ENCODE data around the gene CDH4. TPM values are rescaled to one million over a fixed set of nuclear protein-coding genes. Genes with fewer than 3 reads are reported as not detected.

The CDH4 gene
- total RNA-seq, 1 experiment from 2014 or later, result not detected

- Histone ChIP-seq H3K4me2 (no peak overlapping the region), H3K9me3 (ENCODE audit: insufficient read depth, low read depth) (no peaks in the 10 kb centered on the region), H3K79me2 (ENCODE audit: low read depth) (no peaks in the 10 kb centered on the region), H3K27me3 (ENCODE audit: insufficient read depth, low read depth) (peaks cover 100% of the 10 kb centered on the region), H3K36me3 (ENCODE audit: low read depth) (no peaks in the 10 kb centered on the region), H4K20me1 (ENCODE audit: insufficient read depth) (no peaks in the 10 kb centered on the region), H3K27ac (no peak overlapping the region), H3K4me1 (replicated peaks; ENCODE audit: insufficient read depth) (no peaks in the 10 kb centered on the region), H2AFZ (no peak overlapping the region), H3K4me3 (no peak overlapping the region), H3K9me2 (ENCODE audit: insufficient read depth) (no peaks in the 10 kb centered on the region), H3F3A (ENCODE audit: insufficient read depth, low read depth) (no peaks in the 10 kb centered on the region)
- BruUV-seq (replicated peaks), result no TSS peak
- TF ChIP-seq, protein P1, sequence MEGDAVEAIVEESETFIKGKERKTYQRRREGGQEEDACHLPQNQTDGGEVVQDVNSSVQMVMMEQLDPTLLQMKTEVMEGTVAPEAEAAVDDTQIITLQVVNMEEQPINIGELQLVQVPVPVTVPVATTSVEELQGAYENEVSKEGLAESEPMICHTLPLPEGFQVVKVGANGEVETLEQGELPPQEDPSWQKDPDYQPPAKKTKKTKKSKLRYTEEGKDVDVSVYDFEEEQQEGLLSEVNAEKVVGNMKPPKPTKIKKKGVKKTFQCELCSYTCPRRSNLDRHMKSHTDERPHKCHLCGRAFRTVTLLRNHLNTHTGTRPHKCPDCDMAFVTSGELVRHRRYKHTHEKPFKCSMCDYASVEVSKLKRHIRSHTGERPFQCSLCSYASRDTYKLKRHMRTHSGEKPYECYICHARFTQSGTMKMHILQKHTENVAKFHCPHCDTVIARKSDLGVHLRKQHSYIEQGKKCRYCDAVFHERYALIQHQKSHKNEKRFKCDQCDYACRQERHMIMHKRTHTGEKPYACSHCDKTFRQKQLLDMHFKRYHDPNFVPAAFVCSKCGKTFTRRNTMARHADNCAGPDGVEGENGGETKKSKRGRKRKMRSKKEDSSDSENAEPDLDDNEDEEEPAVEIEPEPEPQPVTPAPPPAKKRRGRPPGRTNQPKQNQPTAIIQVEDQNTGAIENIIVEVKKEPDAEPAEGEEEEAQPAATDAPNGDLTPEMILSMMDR (conservative IDR thresholded peaks at IDR 0.05), result no peak
- no peak for TF ChIP-seq EZH2 (IDR thresholded peaks at IDR 0.05; ENCODE audit: low read depth)
- intact Hi-C loops (cut with micrococcal nuclease; ENCODE audit: unreplicated experiment), result no loop called here
- DNase-seq, result no peak
- CTCF ChIA-PET, result no interaction called here
- POLR2A ChIA-PET (ENCODE audit: unreplicated experiment), result no interaction called here
These were observed 51.2 kb downstream of the CDH4 start for GRCh38 chr20:61303217-61303616.

DNA sequence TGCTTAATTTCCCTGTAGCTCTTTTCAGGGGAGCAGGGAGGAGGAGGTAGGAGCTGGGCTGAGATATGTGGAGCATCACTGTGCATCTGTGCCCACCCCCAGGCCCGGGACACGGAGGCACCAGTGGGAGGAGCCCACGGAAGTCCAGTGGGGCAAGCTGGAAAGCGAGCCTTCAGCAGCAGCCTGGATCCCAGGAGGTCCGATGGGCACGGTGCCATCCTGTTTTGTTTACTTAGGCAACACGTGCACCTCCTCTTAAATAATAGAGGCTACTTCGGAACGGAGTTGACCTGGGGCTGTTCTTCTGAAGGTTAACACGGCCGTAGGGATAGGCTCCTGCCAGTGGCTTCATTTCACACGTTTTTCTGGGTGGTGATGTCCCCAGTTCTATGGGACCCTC, 51.6 kb downstream of the CDH4 start:
- BruUV-seq (replicated peaks), result no TSS peak
- H4K20me1 ChIP-seq (ENCODE audit: insufficient read depth), result no peaks in the 10 kb centered on the region
- no peak overlapping the region for H3K4me3 ChIP-seq
- peaks cover 100% of the 10 kb centered on the region for H3K27me3 ChIP-seq (ENCODE audit: insufficient read depth, low read depth)
- H3K4me1 ChIP-seq (replicated peaks; ENCODE audit: insufficient read depth), result no peaks in the 10 kb centered on the region
- no peaks in the 10 kb centered on the region for H3K9me3 ChIP-seq (ENCODE audit: insufficient read depth, low read depth)
- no peak overlapping the region for H2AFZ ChIP-seq
- H3K36me3 ChIP-seq (ENCODE audit: low read depth), result no peaks in the 10 kb centered on the region
- POLR2A ChIA-PET (ENCODE audit: unreplicated experiment), result no interaction called here
- H3F3A ChIP-seq (ENCODE audit: insufficient read depth, low read depth), result no peaks in the 10 kb centered on the region
- H3K4me2 ChIP-seq, result no peak overlapping the region
- H3K9me2 ChIP-seq (ENCODE audit: insufficient read depth), result no peaks in the 10 kb centered on the region
- H3K27ac ChIP-seq, result no peak overlapping the region
- CTCF ChIA-PET, result no interaction called here
- H3K79me2 ChIP-seq (ENCODE audit: low read depth), result no peaks in the 10 kb centered on the region
- intact Hi-C loops (cut with micrococcal nuclease; ENCODE audit: unreplicated experiment), result no loop called here
- no peak for DNase-seq
- no peak for TF ChIP-seq EZH2 (IDR thresholded peaks at IDR 0.05; ENCODE audit: low read depth)
- TF ChIP-seq, protein P1 (conservative IDR thresholded peaks at IDR 0.05), result no peak

- no peaks in the 10 kb centered on the region for H3K79me2 ChIP-seq (ENCODE audit: low read depth)
- no peak overlapping the region for H3K27ac ChIP-seq
- H2AFZ ChIP-seq, result no peak overlapping the region
- no peak for DNase-seq
- 0 out of 2 replicates have a peak, but pooled peaks cover 4% of the 10 kb centered on the region for H4K20me1 ChIP-seq (ENCODE audit: insufficient read depth)
- no peak overlapping the region for H3K4me2 ChIP-seq
- H3K9me2 ChIP-seq (ENCODE audit: insufficient read depth), result no peaks in the 10 kb centered on the region
- no TSS peak for BruUV-seq (replicated peaks)
- H3F3A ChIP-seq (ENCODE audit: insufficient read depth, low read depth), result no peaks in the 10 kb centered on the region
- no peaks in the 10 kb centered on the region for H3K4me1 ChIP-seq (replicated peaks; ENCODE audit: insufficient read depth)
- TF ChIP-seq EZH2 (IDR thresholded peaks at IDR 0.05; ENCODE audit: low read depth), result no peak
- TF ChIP-seq, protein P1 (conservative IDR thresholded peaks at IDR 0.05), result no peak
- CTCF ChIA-PET, result no interaction called here
- intact Hi-C loops (cut with micrococcal nuclease; ENCODE audit: unreplicated experiment), result no loop called here
- H3K9me3 ChIP-seq (ENCODE audit: insufficient read depth, low read depth), result no peaks in the 10 kb centered on the region
- H3K4me3 ChIP-seq, result no peak overlapping the region
- no peaks in the 10 kb centered on the region for H3K36me3 ChIP-seq (ENCODE audit: low read depth)
- peaks cover 99% of the 10 kb centered on the region for H3K27me3 ChIP-seq (ENCODE audit: insufficient read depth, low read depth)
- POLR2A ChIA-PET (ENCODE audit: unreplicated experiment), result no interaction called here
These were observed 52.7 kb downstream of the CDH4 start for GRCh38 chr20:61304750-61305149.
